ENCODE results near the gene IFNA8. TPM values are rescaled to one million over a fixed set of nuclear protein-coding genes. Genes with fewer than 3 reads are reported as not detected.

The IFNA8 gene
- total RNA-seq, 4 donors from 2014 or later, result not detected

GRCh38 chr9:21450733-21451394 lies 41.9 kb downstream of the IFNA8 start:
- H3K4me3 ChIP-seq, result no peak overlapping the region
- intact Hi-C loops (cut with DNase I; ENCODE audit: low total_unique reads) (no loop called here), in situ Hi-C loops (cut with MboI; ENCODE audit: low sequenced_read_pairs in 4 of 4) (no loop called here)
- no peak for TF ChIP-seq POLR2A (IDR thresholded peaks at IDR 0.05)
- no peak for TF ChIP-seq CTCF (IDR thresholded peaks at IDR 0.05 in 4 of 5, conservative IDR thresholded peaks at IDR 0.05 in 1 of 5)
- DNase-seq (no peak), ATAC-seq (no peak)
- H3K27me3 ChIP-seq, result no peaks in the 10 kb centered on the region
- no peaks in the 10 kb centered on the region for H3K4me1 ChIP-seq
- H3K9me3 ChIP-seq, result no peaks in the 10 kb centered on the region
- H3K27ac ChIP-seq, result no peak overlapping the region
- H3K36me3 ChIP-seq, result no peaks in the 10 kb centered on the region

GRCh38 chr9:21452681-21453080 lies 43.8 kb downstream of the IFNA8 start:
- TF ChIP-seq POLR2A (IDR thresholded peaks at IDR 0.05) (no peak), CTCF (IDR thresholded peaks at IDR 0.05 in 4 of 5, conservative IDR thresholded peaks at IDR 0.05 in 1 of 5) (no peak)
- Histone ChIP-seq H3K27me3 (no peaks in the 10 kb centered on the region), H3K36me3 (no peaks in the 10 kb centered on the region), H3K4me3 (no peak overlapping the region), H3K4me1 (no peaks in the 10 kb centered on the region), H3K27ac (no peak overlapping the region), H3K9me3 (no peaks in the 10 kb centered on the region)
- DNase-seq (no peak), ATAC-seq (no peak)
- in situ Hi-C loops (cut with MboI; ENCODE audit: low sequenced_read_pairs in 4 of 4) (no loop called here), intact Hi-C loops (cut with DNase I; ENCODE audit: low total_unique reads) (no loop called here)

- TF ChIP-seq POLR2A (IDR thresholded peaks at IDR 0.05) (no peak), CTCF (IDR thresholded peaks at IDR 0.05 in 4 of 5, conservative IDR thresholded peaks at IDR 0.05 in 1 of 5) (no peak)
- Histone ChIP-seq H3K36me3 (no peaks in the 10 kb centered on the region), H3K9me3 (no peaks in the 10 kb centered on the region), H3K27me3 (no peaks in the 10 kb centered on the region), H3K4me1 (no peaks in the 10 kb centered on the region), H3K4me3 (no peak overlapping the region), H3K27ac (no peak overlapping the region)
- in situ Hi-C loops (cut with MboI; ENCODE audit: low sequenced_read_pairs in 4 of 4), result no loop called here
- ATAC-seq, result no peak
- intact Hi-C loops (cut with DNase I; ENCODE audit: low total_unique reads), result no loop called here
- no peak for DNase-seq
These were observed 45.2 kb downstream of the IFNA8 start for GRCh38 chr9:21454149-21454548.

- intact Hi-C loops (cut with DNase I; ENCODE audit: low total_unique reads), result no loop called here
- TF ChIP-seq CTCF (IDR thresholded peaks at IDR 0.05 in 4 of 5, conservative IDR thresholded peaks at IDR 0.05 in 1 of 5) (no peak), POLR2A (IDR thresholded peaks at IDR 0.05) (no peak)
- Histone ChIP-seq H3K27ac (no peak overlapping the region), H3K27me3 (no peaks in the 10 kb centered on the region), H3K9me3 (no peaks in the 10 kb centered on the region), H3K36me3 (no peaks in the 10 kb centered on the region), H3K4me3 (no peak overlapping the region), H3K4me1 (no peaks in the 10 kb centered on the region)
- in situ Hi-C loops (cut with MboI; ENCODE audit: low sequenced_read_pairs in 4 of 4), result no loop called here
- DNase-seq (no peak), ATAC-seq (no peak)
These were observed 46.4 kb downstream of the IFNA8 start for GRCh38 chr9:21455320-21455719.

Other genes starting within 250 kb of the IFNA8 start
- gene IFNA21, start 242.5 kb upstream of the IFNA8 start, total RNA-seq, result not detected
- gene IFNA4, start 221.5 kb upstream of the IFNA8 start, total RNA-seq, result not detected
- gene IFNA7, start 206.9 kb upstream of the IFNA8 start, total RNA-seq, result not detected
- not detected for gene IFNA10, start 202.0 kb upstream of the IFNA8 start, total RNA-seq
- gene IFNA16, start 191.8 kb upstream of the IFNA8 start, total RNA-seq, result not detected
- not detected for gene IFNA17, start 180.9 kb upstream of the IFNA8 start, total RNA-seq
- not detected for gene IFNA14, start 169.1 kb upstream of the IFNA8 start, total RNA-seq
- not detected for gene IFNA5, start 103.8 kb upstream of the IFNA8 start, total RNA-seq
- gene KLHL9, start 73.7 kb upstream of the IFNA8 start, total RNA-seq, result 1 to 10 TPM; 5.2 to 8.2 (median 6.5) TPM
- gene IFNA6, start 58.2 kb upstream of the IFNA8 start, total RNA-seq, result not detected
- gene IFNA13, start 41.1 kb upstream of the IFNA8 start, total RNA-seq, result not detected
- not detected for gene IFNA2, start 23.7 kb upstream of the IFNA8 start, total RNA-seq
- gene IFNA1, start 31.3 kb downstream of the IFNA8 start, total RNA-seq, result not detected
- not detected for gene IFNE, start 73.2 kb downstream of the IFNA8 start, total RNA-seq

Data from gastrocnemius medialis (tissue), 4 donors.